GM12801 (cell line): ENCODE data around the gene NEURL4.

Source experiments
- TF ChIP-seq, protein P1 (sequence below): IDR thresholded peaks from one replicate; pipeline ENCODE4 v1.5.1; 2011; ENCODE audit warnings: control low read depth; ENCODE audit not compliant: insufficient read length; ENCODE audit errors: extremely low read depth

The NEURL4 gene

GRCh38 chr17:7281074-7281952 lies 47.8 kb downstream of the NEURL4 start, which contains the start of gene SLC2A4:
Gene SLC2A4, plus strand, starts transcription at chr17:7281718. Its CDS starts 217 bp downstream, at chr17:7281935.
- TF ChIP-seq, protein P1, sequence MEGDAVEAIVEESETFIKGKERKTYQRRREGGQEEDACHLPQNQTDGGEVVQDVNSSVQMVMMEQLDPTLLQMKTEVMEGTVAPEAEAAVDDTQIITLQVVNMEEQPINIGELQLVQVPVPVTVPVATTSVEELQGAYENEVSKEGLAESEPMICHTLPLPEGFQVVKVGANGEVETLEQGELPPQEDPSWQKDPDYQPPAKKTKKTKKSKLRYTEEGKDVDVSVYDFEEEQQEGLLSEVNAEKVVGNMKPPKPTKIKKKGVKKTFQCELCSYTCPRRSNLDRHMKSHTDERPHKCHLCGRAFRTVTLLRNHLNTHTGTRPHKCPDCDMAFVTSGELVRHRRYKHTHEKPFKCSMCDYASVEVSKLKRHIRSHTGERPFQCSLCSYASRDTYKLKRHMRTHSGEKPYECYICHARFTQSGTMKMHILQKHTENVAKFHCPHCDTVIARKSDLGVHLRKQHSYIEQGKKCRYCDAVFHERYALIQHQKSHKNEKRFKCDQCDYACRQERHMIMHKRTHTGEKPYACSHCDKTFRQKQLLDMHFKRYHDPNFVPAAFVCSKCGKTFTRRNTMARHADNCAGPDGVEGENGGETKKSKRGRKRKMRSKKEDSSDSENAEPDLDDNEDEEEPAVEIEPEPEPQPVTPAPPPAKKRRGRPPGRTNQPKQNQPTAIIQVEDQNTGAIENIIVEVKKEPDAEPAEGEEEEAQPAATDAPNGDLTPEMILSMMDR: no peak

- TF ChIP-seq, protein P1: no peak
Observed at GRCh38 chr17:7280519-7281073, 48.5 kb downstream of the NEURL4 start.

GRCh38 chr17:7279448-7279847 lies 49.7 kb downstream of the NEURL4 start:
- TF ChIP-seq, protein P1: no peak

DNA sequence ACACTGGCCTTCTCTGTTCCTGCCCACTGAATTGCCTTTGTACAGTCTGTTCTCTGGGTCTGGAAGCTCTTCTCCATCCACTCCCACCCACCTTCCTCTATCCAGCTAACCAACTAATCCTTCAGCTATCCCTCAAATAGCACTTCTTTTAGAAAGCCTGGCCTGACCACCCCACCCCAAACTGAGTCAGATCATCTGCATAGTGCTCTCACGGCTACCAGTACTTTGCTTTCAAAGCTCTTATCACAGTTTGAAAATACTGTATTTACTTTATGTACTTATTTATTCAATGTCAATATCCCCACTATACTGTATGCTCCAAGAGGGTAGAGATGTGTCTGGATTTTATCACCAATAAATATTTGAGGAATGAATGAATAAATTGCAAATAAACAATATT lies 62.4 kb downstream of the NEURL4 start:
- TF ChIP-seq, protein P1: no peak
